ENCODE measurements around the gene HDAC10. TPM values are rescaled to one million over a fixed set of nuclear protein-coding genes. Genes with fewer than 3 reads are reported as not detected.

Gene HDAC10
- total and polyA plus RNA-seq, 10 donors = 25.0 to 108 (median 69.9) TPM

- H3K4me3 ChIP-seq = peak overlapping the region in 6 of 8 donors; percentile 50 to 77 (median 55)
- TF ChIP-seq POLR2AphosphoS5 (IDR thresholded peaks at IDR 0.05) = peak in 2 of 3 donors; percentile 6 to 37
- peak in 2 of 11 experiments; percentile 23 to 27 for TF ChIP-seq CTCF (IDR thresholded peaks at IDR 0.05 in 8 of 11, conservative IDR thresholded peaks at IDR 0.05 in 3 of 11)
- no peak for TF ChIP-seq POLR2A (IDR thresholded peaks at IDR 0.05)
- H3K27me3 ChIP-seq (replicated peaks in 1 of 7) = peaks cover 0 to 59% (median 18%) of the 10 kb centered on the region in 7 donors
- DNase-seq = no peak
- WGBS, 5 donors = 37 to 56% (median 44%) methylated on average over 14 to 26 of the region's 26 CpGs
- peak overlapping the region in 6 of 8 donors; percentile 36 to 78 (median 50) for H3K27ac ChIP-seq
- peaks cover 0 to 5% (median 0%) of the 10 kb centered on the region in 8 donors for H3K9me3 ChIP-seq
- intact Hi-C loops (cut with DNase I; ENCODE audit: low total_unique reads) = loop anchor here (5.0 kb wide), 1 partner anchor 55 kb away; the partner anchor contains the start of gene DENND6B
- peaks cover 18 to 93% (median 66%) of the 10 kb centered on the region in 6 donors for H3K4me1 ChIP-seq
- peaks cover 0 to 32% (median 17%) of the 10 kb centered on the region in 6 donors for H3K36me3 ChIP-seq
Measured at GRCh38 chr22:50272044-50272802, 21.2 kb upstream of the HDAC10 start.

- Histone ChIP-seq H3K36me3 (peaks cover 0 to 30% (median 12%) of the 10 kb centered on the region in 6 donors), H3K9me3 (peaks cover 0 to 8% (median 0%) of the 10 kb centered on the region in 8 donors), H3K27me3 (replicated peaks in 1 of 7) (peaks cover 0 to 63% (median 18%) of the 10 kb centered on the region in 7 donors), H3K27ac (peak overlapping the region in 5 of 8 donors; percentile 36 to 78 (median 65)), H3K4me1 (peaks cover 18 to 86% (median 65%) of the 10 kb centered on the region in 6 donors), H3K4me3 (peak overlapping the region; percentile 32 to 77 (median 55))
- TF ChIP-seq POLR2A (IDR thresholded peaks at IDR 0.05) = no peak
- peak in 4 of 11 experiments; percentile 15 to 40 (median 38) for TF ChIP-seq CTCF (IDR thresholded peaks at IDR 0.05 in 8 of 11, conservative IDR thresholded peaks at IDR 0.05 in 3 of 11)
- peak in 2 of 3 donors; percentile 56 to 72 for TF ChIP-seq POLR2AphosphoS5 (IDR thresholded peaks at IDR 0.05)
- 0 to 1% (median 0%) methylated on average over 3 to 45 of the region's 45 CpGs for WGBS, 5 donors
- intact Hi-C loops (cut with DNase I; ENCODE audit: low total_unique reads) = loop anchor here (5.0 kb wide), 1 partner anchor 56 kb away; the partner anchor contains the start of gene DENND6B
- peak; percentile 88 for DNase-seq
Measured at GRCh38 chr22:50271519-50271970, 20.5 kb upstream of the HDAC10 start.

GRCh38 chr22:50270666-50271394 lies 19.8 kb upstream of the HDAC10 start:
- TF ChIP-seq POLR2AphosphoS5 (IDR thresholded peaks at IDR 0.05) (peak in 2 of 3 donors; percentile 26 to 66), CTCF (IDR thresholded peaks at IDR 0.05 in 8 of 11, conservative IDR thresholded peaks at IDR 0.05 in 3 of 11) (no peak)
- H3K4me1 ChIP-seq = peaks cover 18 to 79% (median 58%) of the 10 kb centered on the region in 6 donors
- DNase-seq = peak; percentile 89
- H3K27me3 ChIP-seq (replicated peaks in 1 of 7) = peaks cover 0 to 69% (median 18%) of the 10 kb centered on the region in 7 donors
- H3K27ac ChIP-seq = peak overlapping the region in 7 of 8 donors; percentile 32 to 78 (median 65)
- intact Hi-C loops (cut with DNase I; ENCODE audit: low total_unique reads) = loop anchor here (5.0 kb wide), 1 partner anchor 56 kb away; the partner anchor contains the start of gene DENND6B
- peaks cover 0 to 8% (median 0%) of the 10 kb centered on the region in 8 donors for H3K9me3 ChIP-seq
- H3K4me3 ChIP-seq = peak overlapping the region; percentile 32 to 77 (median 55)
- peaks cover 0 to 23% (median 9%) of the 10 kb centered on the region in 6 donors for H3K36me3 ChIP-seq
- WGBS, 5 donors = 2% methylated on average over 19 to 53 of the region's 53 CpGs
